Adipose tissue (tissue), 3 donors: ENCODE measurements around the gene EID1. TPM values are rescaled to one million over a fixed set of nuclear protein-coding genes. Genes with fewer than 3 reads are reported as not detected.
"Not testable (repeated sequence)": the region's sequence is repeated elsewhere in the genome, so short reads cannot be mapped to it uniquely, and the experiment has no call there.

ENCODE experiments used
- H3K27ac ChIP-seq: one replicate; pipeline ENCODE4 v1.5.1; 2013; ENCODE audit warnings: low read depth, low read length
- WGBS, 3 donors: extraction: QIAGEN DNeasy Blood & Tissue Kit; methylation state at CpG; one replicate each; pipeline ENCODE4 v1.1.7; 2013; 5-methylcytosine and 5-hydroxymethylcytosine counted together
- polyA plus RNA-seq, 3 donors: library from polyadenylated mRNA; stranded (reverse); fragments of 200-250 nt; gene quantifications; one replicate each; pipeline ENCODE4 v1.2.3, GENCODE V29; 2013
- donor health status: healthy with polysubstance abuse.
- donor health status: Bipolar disorder and iron deficiency.
- donor health status: healthy.

Gene EID1
- polyA plus RNA-seq: 100 to 1,000 TPM in 2 of 3 donors, 10 to 100 TPM in 1; 47.5 to 265 (median 101) TPM

- WGBS, 3 donors: 0 to 1% (median 0%) methylated on average over 58 of the region's 58 CpGs
- H3K27ac ChIP-seq: peak within 1 kb of the TSS; percentile 88
Measured at GRCh38 chr15:48877630-48878595, at the start of gene EID1. Gene EID1, plus strand, starts transcription at chr15:48878134. Its CDS starts 43 bp downstream, at chr15:48878177.

GRCh38 chr15:48828471-48828870 is 49.5 kb upstream of the EID1 start:
- WGBS, 3 donors: 59 to 73% (median 66%) methylated on average over 4 of the region's 4 CpGs
- no peak overlapping the region for H3K27ac ChIP-seq

GRCh38 chr15:48828906-48829305 is 49.0 kb upstream of the EID1 start:
- no peak overlapping the region for H3K27ac ChIP-seq

GRCh38 chr15:48832648-48833047 is 45.3 kb upstream of the EID1 start:
- no peak overlapping the region for H3K27ac ChIP-seq

GRCh38 chr15:48833526-48834239 is 44.3 kb upstream of the EID1 start:
- H3K27ac ChIP-seq: no peak overlapping the region

- 69 to 94% (median 93%) methylated on average over 5 of the region's 5 CpGs for WGBS, 3 donors
- no peak overlapping the region for H3K27ac ChIP-seq
Measured at GRCh38 chr15:48834756-48835155, 43.2 kb upstream of the EID1 start.

- WGBS, 3 donors: 79 to 96% (median 79%) methylated on average over 6 of the region's 6 CpGs
- H3K27ac ChIP-seq: no peak overlapping the region
Measured at GRCh38 chr15:48842501-48842900, 35.4 kb upstream of the EID1 start.

GRCh38 chr15:48845123-48845522 is 32.8 kb upstream of the EID1 start:
- no peak overlapping the region for H3K27ac ChIP-seq
- 76 to 88% (median 81%) methylated on average over 1 of the region's 1 CpG for WGBS, 3 donors

GRCh38 chr15:48850648-48851047 is 27.3 kb upstream of the EID1 start:
- WGBS, 3 donors: 85 to 90% (median 89%) methylated on average over 2 of the region's 2 CpGs
- H3K27ac ChIP-seq: no peak overlapping the region

GRCh38 chr15:48851956-48852355 is 26.0 kb upstream of the EID1 start:
- no peak overlapping the region for H3K27ac ChIP-seq

GRCh38 chr15:48854434-48854833 is 23.5 kb upstream of the EID1 start:
- 93 to 100% (median 99%) methylated on average over 3 of the region's 3 CpGs for WGBS, 3 donors
- H3K27ac ChIP-seq: not testable (repeated sequence)

- no peak overlapping the region for H3K27ac ChIP-seq
- 18 to 40% (median 31%) methylated on average over 6 of the region's 6 CpGs for WGBS, 3 donors
Measured at GRCh38 chr15:48855501-48856440, 22.2 kb upstream of the EID1 start.

GRCh38 chr15:48856942-48857341 is 21.0 kb upstream of the EID1 start:
- H3K27ac ChIP-seq: no peak overlapping the region
- 53 to 58% (median 56%) methylated on average over 2 of the region's 2 CpGs for whole genome bisulfite sequencing, 3 donors

GRCh38 chr15:48858401-48858800 is 19.5 kb upstream of the EID1 start:
- WGBS, 3 donors: 31 to 50% (median 43%) methylated on average over 2 of the region's 2 CpGs

GRCh38 chr15:48859426-48859825 is 18.5 kb upstream of the EID1 start:
- no peak overlapping the region for H3K27ac ChIP-seq
- 87 to 94% (median 90%) methylated on average over 2 of the region's 2 CpGs for WGBS, 3 donors

More at GRCh38 chr15:48858401-48858800, 19.5 kb upstream of the EID1 start:
- H3K27ac ChIP-seq: no peak overlapping the region

- no peak overlapping the region for H3K27ac ChIP-seq
- WGBS, 3 donors: 0 to 7% (median 0%) methylated on average over 1 of the region's 1 CpG
Measured at GRCh38 chr15:48861813-48862431, 16.0 kb upstream of the EID1 start.

- WGBS, 3 donors: 80 to 96% (median 89%) methylated on average over 1 of the region's 1 CpG
Measured at GRCh38 chr15:48862705-48863104, 15.2 kb upstream of the EID1 start.

GRCh38 chr15:48865370-48866079 is 12.4 kb upstream of the EID1 start:
- 34 to 43% (median 36%) methylated on average over 3 of the region's 3 CpGs for WGBS, 3 donors
- H3K27ac ChIP-seq: no peak overlapping the region

More at GRCh38 chr15:48862705-48863104, 15.2 kb upstream of the EID1 start:
- H3K27ac ChIP-seq: no peak overlapping the region
